Transverse colon (tissue), 4 donors: ENCODE results near the gene GOLGA6L2. TPM values are rescaled to one million over a fixed set of nuclear protein-coding genes. Genes with fewer than 3 reads are reported as not detected.

Experiments
- DNase-seq: peaks from one replicate; pipeline ENCODE4 v3.0.0-alpha.2; 2019
- H3K27ac ChIP-seq, 4 donors: fragments of 200-600 bp; sonication (generic); 2 replicates each; pipeline ENCODE4 v1.5.1; 2016 to 2018; ENCODE audit warnings: inconsistent platforms in 4 of 4
- H3K27me3 ChIP-seq: fragments of 200-600 bp; sonication (generic); 2 replicates; pipeline ENCODE4 v1.5.1; 2017; ENCODE audit warnings: inconsistent platforms
- H3K36me3 ChIP-seq, 4 donors: fragments of 200-600 bp; sonication (generic); 2 replicates each; pipeline ENCODE4 v1.5.1; 2017 to 2019; ENCODE audit warnings: inconsistent platforms in 4 of 4
- H3K4me1 ChIP-seq, 4 donors: fragments of 200-600 bp; sonication (generic); 2 replicates each; pipeline ENCODE4 v1.5.1; 2017 to 2020; ENCODE audit warnings: inconsistent platforms in 4 of 4
- H3K4me3 ChIP-seq, 4 donors: fragments of 200-600 bp; sonication (generic); 1 replicate in 1 of 4; 2 replicates in 3 of 4; pipeline versions ENCODE4 v1.5.1 to v1.6.1; 2017 to 2019; ENCODE audit warnings: inconsistent platforms in 4 of 4
- H3K9me3 ChIP-seq, 2 donors: fragments of 200-600 bp; sonication (generic); 2 replicates each; pipeline ENCODE4 v1.5.1; 2017 to 2019; ENCODE audit warnings: inconsistent platforms in 2 of 2
- CTCF ChIP-seq, 5 experiments: fragments of 200-600 bp in 3 of 5; fragments of 450-650 bp in 2 of 5; sonication (generic) in 3 of 5; IDR thresholded peaks; 1 replicate in 2 of 5; 2 replicates in 3 of 5; pipeline ENCODE4 v1.5.1; 2016 to 2017; ENCODE audit warnings: antibody characterized with exemption in 5 of 5, inconsistent platforms in 3 of 5, mild to moderate bottlenecking in 2 of 5, moderate library complexity in 1 of 5
- EP300 ChIP-seq: sonication (generic); formaldehyde crosslinking; IDR thresholded peaks from one replicate; pipeline ENCODE4 v1.6.1; 2017; ENCODE audit warnings: antibody characterized with exemption, low read depth
- POLR2A ChIP-seq: fragments of 450-650 bp; IDR thresholded peaks from one replicate; pipeline ENCODE4 v1.6.1; 2016; ENCODE audit warnings: antibody characterized with exemption, mild to moderate bottlenecking, moderate library complexity
- POLR2AphosphoS5 ChIP-seq, 3 donors: sonication (generic); formaldehyde crosslinking; IDR thresholded peaks; one replicate each; pipeline ENCODE4 v1.6.1; 2016; ENCODE audit warnings: antibody characterized with exemption in 3 of 3
- WGBS, 2 donors: methylation state at CpG; one replicate each; pipeline ENCODE4 v1.1.5; 2018; ENCODE audit warnings: low coverage in 1 of 2; 5-methylcytosine and 5-hydroxymethylcytosine counted together
- in situ Hi-C, 4 donors: fragments of 200-750 bp; cut with MboI; loops; one replicate each; pipeline versions ENCODE4 v1.15.0 to v1.15.1; 2017; ENCODE audit warnings: low sequenced_read_pairs in 3 of 4, low pct_ligation_motif_present in 1 of 4, low pct_unique_long_range_greater_than_20kb in 1 of 4
- intact Hi-C: fragments of 100-400 bp; cut with DNase I; formaldehyde crosslinking; loops from one replicate; pipeline ENCODE4 v1.15.1; 2023; ENCODE audit warnings: low total_unique reads
- total RNA-seq, 4 donors: library from RNA; depleted of rRNA; stranded (reverse); fragments of >200 nt; gene quantifications; one replicate each; pipeline ENCODE4 v1.1.0, GENCODE V29; 2016

GOLGA6L2 gene
- total RNA-seq, 4 donors from 2014 or later: not detected

GRCh38 chr15:23397779-23398178, 49.3 kb downstream of the GOLGA6L2 start:
- Histone ChIP-seq H3K27me3 (no peaks in the 10 kb centered on the region), H3K4me1 (no peaks in the 10 kb centered on the region), H3K27ac (no peak overlapping the region), H3K4me3 (no peak overlapping the region), H3K9me3 (no peaks in the 10 kb centered on the region), H3K36me3 (no peaks in the 10 kb centered on the region)
- WGBS, 2 donors: 67 to 83% methylated on average over 2 to 7 of the region's 7 CpGs
- no peak for DNase-seq
- intact Hi-C loops: no loop called here
- in situ Hi-C loops: no loop called here
- TF ChIP-seq POLR2AphosphoS5 (IDR thresholded peaks at IDR 0.05) (no peak), EP300 (no peak), POLR2A (no peak), CTCF (IDR thresholded peaks at IDR 0.05) (no peak)

- Histone ChIP-seq H3K4me3 (no peak overlapping the region), H3K9me3 (no peaks in the 10 kb centered on the region), H3K27me3 (peaks cover 4% of the 10 kb centered on the region), H3K36me3 (no peaks in the 10 kb centered on the region), H3K4me1 (no peaks in the 10 kb centered on the region), H3K27ac (no peak overlapping the region)
- intact Hi-C loops (no loop called here), in situ Hi-C loops (no loop called here)
- TF ChIP-seq CTCF (IDR thresholded peaks at IDR 0.05) (no peak), POLR2A (no peak), EP300 (no peak), POLR2AphosphoS5 (IDR thresholded peaks at IDR 0.05) (no peak)
- DNase-seq: no peak
- WGBS, 2 donors: 79 to 100% methylated on average over 1 to 5 of the region's 5 CpGs
Measured at GRCh38 chr15:23395832-23396231, 51.2 kb downstream of the GOLGA6L2 start.

- intact Hi-C loops: no loop called here
Measured at GRCh38 chr15:23395030-23395692, 51.9 kb downstream of the GOLGA6L2 start.

More at GRCh38 chr15:23395030-23395692, 51.9 kb downstream of the GOLGA6L2 start:
- 74 to 75% methylated on average over 11 to 15 of the region's 15 CpGs for WGBS, 2 donors
- in situ Hi-C loops: no loop called here
- no peak overlapping the region for H3K4me3 ChIP-seq
- H3K9me3 ChIP-seq: no peaks in the 10 kb centered on the region
- no peaks in the 10 kb centered on the region for H3K4me1 ChIP-seq
- peaks cover 4% of the 10 kb centered on the region for H3K27me3 ChIP-seq
- H3K36me3 ChIP-seq: no peaks in the 10 kb centered on the region
- no peak for DNase-seq
- H3K27ac ChIP-seq: no peak overlapping the region
- TF ChIP-seq POLR2A (no peak), POLR2AphosphoS5 (IDR thresholded peaks at IDR 0.05) (no peak), EP300 (no peak), CTCF (IDR thresholded peaks at IDR 0.05) (no peak)

Other genes starting within 250 kb of the GOLGA6L2 start
- not detected for gene GOLGA6L26, start 113.0 kb downstream of the GOLGA6L2 start, total RNA-seq
- gene GOLGA8S, start 92.5 kb downstream of the GOLGA6L2 start, total RNA-seq: not detected
- gene MKRN3, start 118.4 kb upstream of the GOLGA6L2 start, total RNA-seq: 1 to 10 TPM in 1 of 4 donors, under 1 TPM in 2, not detected in 1; 0.14 to 3.2 (median 0.80) TPM
- 1 to 10 TPM in 1 of 4 donors, under 1 TPM in 2, not detected in 1; 0.14 to 4.5 (median 0.80) TPM for gene MAGEL2, start 200.6 kb upstream of the GOLGA6L2 start, total RNA-seq
- gene NDN, start 240.1 kb upstream of the GOLGA6L2 start, total RNA-seq: 10 to 100 TPM; 21.4 to 66.7 (median 31.1) TPM